ENCODE results near the gene DNAJC7. TPM values are rescaled to one million over a fixed set of nuclear protein-coding genes. Genes with fewer than 3 reads are reported as not detected.

DNAJC7 gene
- total RNA-seq, 2 donors from 2014 or later: 61.2 to 80.6 TPM

DNA sequence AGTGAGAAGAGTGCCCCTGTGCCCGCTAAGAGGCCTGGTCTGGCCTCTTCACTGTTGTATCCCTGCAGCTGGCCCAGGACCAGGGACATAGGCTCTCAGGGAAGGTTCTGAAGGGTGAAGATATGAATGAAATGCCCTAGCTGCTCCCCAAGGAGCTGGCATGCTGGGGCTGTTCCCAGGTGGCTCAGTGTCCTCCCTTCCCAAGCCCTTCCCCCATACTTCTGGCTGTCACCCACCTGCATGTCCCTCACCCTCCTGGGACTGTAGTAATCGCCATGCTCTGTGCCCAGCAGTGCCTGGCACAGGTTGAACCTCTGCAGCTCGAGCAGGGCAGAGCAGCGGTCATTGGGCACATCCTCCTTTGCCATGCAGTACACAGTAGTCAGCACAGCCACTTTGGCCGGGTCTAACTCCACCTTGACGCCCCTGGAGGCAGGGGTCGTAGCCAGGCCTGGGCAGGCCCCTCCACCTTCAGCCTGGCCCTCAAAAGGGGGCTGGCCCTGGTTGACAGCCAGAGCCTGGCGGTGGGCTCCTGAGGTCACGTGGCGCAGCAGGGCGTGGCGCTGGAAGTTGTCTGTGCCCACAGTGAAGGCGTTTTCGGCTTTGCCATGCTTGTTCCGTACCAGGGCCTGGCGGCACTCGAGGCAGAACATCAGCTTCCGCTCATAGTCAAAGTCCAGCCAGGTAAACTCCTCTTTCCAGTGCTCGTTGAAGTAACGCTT is 25.5 kb upstream of the DNAJC7 start:
- no peaks in the 10 kb centered on the region for H3K27me3 ChIP-seq (replicated peaks; ENCODE audit: insufficient read depth)
- DNase-seq (ENCODE audit: low spot score): no peak
- H3K27ac ChIP-seq: no peak overlapping the region
- TF ChIP-seq, protein P1, sequence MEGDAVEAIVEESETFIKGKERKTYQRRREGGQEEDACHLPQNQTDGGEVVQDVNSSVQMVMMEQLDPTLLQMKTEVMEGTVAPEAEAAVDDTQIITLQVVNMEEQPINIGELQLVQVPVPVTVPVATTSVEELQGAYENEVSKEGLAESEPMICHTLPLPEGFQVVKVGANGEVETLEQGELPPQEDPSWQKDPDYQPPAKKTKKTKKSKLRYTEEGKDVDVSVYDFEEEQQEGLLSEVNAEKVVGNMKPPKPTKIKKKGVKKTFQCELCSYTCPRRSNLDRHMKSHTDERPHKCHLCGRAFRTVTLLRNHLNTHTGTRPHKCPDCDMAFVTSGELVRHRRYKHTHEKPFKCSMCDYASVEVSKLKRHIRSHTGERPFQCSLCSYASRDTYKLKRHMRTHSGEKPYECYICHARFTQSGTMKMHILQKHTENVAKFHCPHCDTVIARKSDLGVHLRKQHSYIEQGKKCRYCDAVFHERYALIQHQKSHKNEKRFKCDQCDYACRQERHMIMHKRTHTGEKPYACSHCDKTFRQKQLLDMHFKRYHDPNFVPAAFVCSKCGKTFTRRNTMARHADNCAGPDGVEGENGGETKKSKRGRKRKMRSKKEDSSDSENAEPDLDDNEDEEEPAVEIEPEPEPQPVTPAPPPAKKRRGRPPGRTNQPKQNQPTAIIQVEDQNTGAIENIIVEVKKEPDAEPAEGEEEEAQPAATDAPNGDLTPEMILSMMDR (IDR thresholded peaks at IDR 0.05): no peak
- no peaks in the 10 kb centered on the region for H3K4me1 ChIP-seq (ENCODE audit: control insufficient read depth in 1 of 2, low read depth in 2 of 2)
- H3K4me3 ChIP-seq: no peak overlapping the region
- no peaks in the 10 kb centered on the region for H3K36me3 ChIP-seq
- no peaks in the 10 kb centered on the region for H3K9me3 ChIP-seq
- ATAC-seq (ENCODE audit: insufficient number of reproducible peaks, low FRiP score, low read depth): no peak

DNA sequence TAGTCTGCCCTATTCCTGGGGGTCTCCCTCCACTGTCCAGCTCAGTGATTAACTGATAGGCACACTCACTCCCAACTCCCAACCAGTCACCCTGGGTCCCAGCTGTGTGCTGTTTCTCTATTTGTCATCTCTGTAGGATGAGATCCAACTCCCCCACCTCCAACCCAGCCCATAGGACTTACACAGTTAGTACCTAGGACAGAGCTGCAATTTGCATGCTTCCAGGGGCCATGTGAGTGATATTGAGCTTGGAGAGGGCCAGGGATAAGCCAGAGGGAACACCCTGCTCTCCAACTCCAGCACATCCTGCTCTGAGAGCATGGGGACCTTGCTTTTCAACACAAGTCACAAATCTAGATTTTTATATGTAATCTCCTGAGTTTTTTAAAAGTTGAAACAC is 24.4 kb upstream of the DNAJC7 start:
- TF ChIP-seq, protein P1 (IDR thresholded peaks at IDR 0.05): no peak
- ATAC-seq (ENCODE audit: insufficient number of reproducible peaks, low FRiP score, low read depth): no peak
- Histone ChIP-seq H3K4me3 (no peak overlapping the region), H3K4me1 (ENCODE audit: control insufficient read depth in 1 of 2, low read depth in 2 of 2) (no peaks in the 10 kb centered on the region), H3K27ac (no peak overlapping the region), H3K9me3 (no peaks in the 10 kb centered on the region), H3K27me3 (replicated peaks; ENCODE audit: insufficient read depth) (no peaks in the 10 kb centered on the region), H3K36me3 (no peaks in the 10 kb centered on the region)
- no peak for DNase-seq (ENCODE audit: low spot score)

DNA sequence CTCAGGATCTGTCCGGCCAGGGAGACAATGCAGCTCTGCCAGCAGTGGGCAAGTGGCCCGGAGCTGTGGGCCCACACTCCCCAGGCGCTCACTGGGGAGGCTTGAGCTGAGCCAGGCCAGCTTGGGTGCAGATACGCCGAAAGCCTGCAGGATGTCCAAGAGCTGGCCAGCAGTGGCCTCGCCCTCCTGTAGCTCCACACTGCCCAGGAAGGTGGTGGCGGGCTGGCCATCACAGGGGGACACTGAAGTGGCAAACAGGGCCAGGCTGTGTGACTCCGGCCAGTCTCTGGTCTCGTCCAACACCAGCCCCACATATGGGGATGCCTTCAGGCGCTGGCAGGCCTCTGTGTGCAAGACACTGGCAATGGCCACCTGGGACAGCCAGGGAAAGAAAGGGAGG is 23.6 kb upstream of the DNAJC7 start:
- H3K27me3 ChIP-seq (replicated peaks; ENCODE audit: insufficient read depth): no peaks in the 10 kb centered on the region
- DNase-seq (ENCODE audit: low spot score): no peak
- ATAC-seq (ENCODE audit: insufficient number of reproducible peaks, low FRiP score, low read depth): no peak
- TF ChIP-seq, protein P1 (IDR thresholded peaks at IDR 0.05): no peak
- H3K9me3 ChIP-seq: no peaks in the 10 kb centered on the region
- no peaks in the 10 kb centered on the region for H3K36me3 ChIP-seq
- H3K4me3 ChIP-seq: no peak overlapping the region
- no peak overlapping the region for H3K27ac ChIP-seq
- H3K4me1 ChIP-seq (ENCODE audit: control insufficient read depth in 1 of 2, low read depth in 2 of 2): no peaks in the 10 kb centered on the region

DNA sequence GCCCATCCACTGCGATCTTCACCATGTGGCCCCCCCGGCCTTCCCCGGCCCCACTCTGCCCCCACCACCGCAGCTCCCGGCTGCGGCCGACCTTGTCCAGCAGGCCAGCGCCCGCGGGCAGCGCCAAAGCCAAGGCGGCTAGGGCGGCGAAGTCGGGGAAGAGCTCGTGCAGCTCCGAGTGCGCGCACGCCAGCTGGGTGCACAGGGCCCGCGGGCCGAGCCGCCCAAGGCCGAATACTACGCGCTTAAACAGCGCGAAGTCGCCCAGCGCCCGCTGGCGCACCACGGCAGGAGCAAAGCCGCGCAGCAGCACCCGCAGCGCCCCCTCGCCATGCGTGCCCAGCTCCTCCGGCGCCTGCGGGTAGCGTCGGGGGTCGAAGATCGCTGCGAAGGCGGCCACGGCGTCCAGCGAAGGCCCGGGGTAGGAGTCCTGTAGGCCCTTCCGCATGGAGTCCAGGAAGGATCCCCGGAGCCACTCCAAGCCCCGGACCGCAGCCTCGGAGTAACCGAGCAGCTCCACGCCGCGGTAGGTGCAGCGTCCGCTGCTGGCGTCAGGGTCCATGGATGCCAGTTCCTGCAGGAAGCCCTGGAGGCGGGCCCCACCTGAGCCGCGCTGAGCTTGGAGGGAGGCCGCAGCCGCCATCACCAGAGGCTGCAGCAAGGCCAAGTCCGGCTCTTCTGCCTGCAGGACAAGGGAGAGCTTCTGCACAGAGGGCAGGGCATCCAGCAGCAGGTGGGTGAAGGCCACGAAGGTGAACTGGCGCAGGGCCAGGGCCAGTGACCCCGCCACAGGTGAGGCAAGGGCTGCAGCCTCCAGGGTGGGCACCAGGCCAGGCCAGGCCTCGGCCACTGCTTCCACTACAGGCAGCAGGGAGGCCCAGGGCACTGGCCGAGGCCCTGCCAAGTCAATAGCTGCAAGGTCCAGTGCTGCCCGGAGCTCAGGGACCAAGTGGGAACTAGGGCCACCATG is 22.8 kb upstream of the DNAJC7 start:
- H3K36me3 ChIP-seq: no peaks in the 10 kb centered on the region
- H3K9me3 ChIP-seq: no peaks in the 10 kb centered on the region
- no peaks in the 10 kb centered on the region for H3K4me1 ChIP-seq (ENCODE audit: control insufficient read depth in 1 of 2, low read depth in 2 of 2)
- DNase-seq (ENCODE audit: low spot score) (no peak), ATAC-seq (ENCODE audit: insufficient number of reproducible peaks, low FRiP score, low read depth) (no peak)
- peak overlapping the region; percentile 52 for H3K4me3 ChIP-seq
- no peaks in the 10 kb centered on the region for H3K27me3 ChIP-seq (replicated peaks; ENCODE audit: insufficient read depth)
- no peak overlapping the region for H3K27ac ChIP-seq
- TF ChIP-seq, protein P1 (IDR thresholded peaks at IDR 0.05): no peak
